Parathyroid adenoma (tissue), 2 donors: ENCODE measurements around the gene GGN.

Source experiments
- H2AFZ ChIP-seq: fragments of 300-600 bp; sonication (generic); one replicate; pipeline ENCODE4 v1.7.0; 2017; ENCODE audit warnings: antibody characterized with exemption, mild to moderate bottlenecking
- H3K27ac ChIP-seq: fragments of 300-600 bp; sonication (generic); one replicate; pipeline ENCODE4 v1.7.0; 2017
- H3K27me3 ChIP-seq: fragments of 300-600 bp; sonication (generic); one replicate; pipeline ENCODE4 v1.7.0; 2017; ENCODE audit warnings: low read length; ENCODE audit not compliant: control insufficient read depth, insufficient read depth
- H3K36me3 ChIP-seq: fragments of 300-600 bp; sonication (generic); one replicate; pipeline ENCODE4 v1.7.0; 2017; ENCODE audit warnings: low read length; ENCODE audit not compliant: control insufficient read depth, insufficient read depth
- H3K4me1 ChIP-seq: fragments of 300-600 bp; sonication (generic); one replicate; pipeline ENCODE4 v1.7.0; 2017; ENCODE audit warnings: control low read depth
- H3K4me2 ChIP-seq: fragments of 300-600 bp; sonication (generic); one replicate; pipeline ENCODE4 v1.7.0; 2017; ENCODE audit warnings: low read length
- H3K4me3 ChIP-seq: fragments of 300-600 bp; sonication (generic); one replicate; pipeline ENCODE4 v1.7.0; 2017; ENCODE audit warnings: low read depth, low read length
- H3K79me2 ChIP-seq: fragments of 300-600 bp; sonication (generic); one replicate; pipeline ENCODE4 v1.7.0; 2017; ENCODE audit warnings: control low read depth
- H3K9ac ChIP-seq: fragments of 300-600 bp; sonication (generic); one replicate; pipeline ENCODE4 v1.7.0; 2017; ENCODE audit warnings: mild to moderate bottlenecking
- H3K9me3 ChIP-seq: fragments of 300-600 bp; sonication (generic); one replicate; pipeline ENCODE4 v1.7.0; 2017; ENCODE audit warnings: low read length; ENCODE audit not compliant: control insufficient read depth
- TF ChIP-seq, protein P1 (sequence below): fragments of 300-600 bp; sonication (generic); IDR thresholded peaks from one replicate; pipeline ENCODE4 v1.7.0; 2017; ENCODE audit warnings: antibody characterized with exemption, mild to moderate bottlenecking
- donor health status: primary hyperparathyroidism.

The GGN gene

DNA sequence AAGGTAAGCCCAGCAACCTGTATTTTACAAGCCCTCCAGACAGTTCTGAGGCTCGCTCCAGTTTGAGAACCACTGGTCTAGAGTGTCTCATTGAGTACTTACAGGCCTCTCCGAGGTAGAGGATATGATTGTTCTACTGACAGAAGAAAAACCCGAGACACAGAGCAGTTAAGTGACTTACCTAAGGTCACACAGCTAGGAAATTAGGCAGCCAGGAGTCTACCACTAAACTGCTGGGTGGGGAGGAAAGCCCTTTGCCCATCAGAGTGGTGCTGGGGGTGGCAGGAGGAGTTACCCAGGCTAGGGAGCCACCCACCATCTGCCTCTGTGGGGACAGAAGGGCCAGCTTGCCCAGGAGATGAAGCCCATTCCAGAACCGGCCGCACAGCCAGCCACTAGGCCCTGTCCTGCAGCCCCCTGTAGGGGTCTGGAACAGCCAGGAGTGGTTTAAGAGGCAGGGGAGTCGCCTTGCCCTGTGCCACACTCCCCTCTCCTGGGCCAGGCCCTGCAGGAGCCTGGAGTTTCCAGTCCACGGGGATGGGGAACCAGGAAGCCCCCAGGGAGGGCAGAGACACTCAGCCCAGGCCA lies 37.5 kb upstream of the GGN start:
- Histone ChIP-seq H3K4me1 (no peaks in the 10 kb centered on the region), H3K27ac (no peak overlapping the region), H3K4me2 (no peak overlapping the region), H3K9ac (no peak overlapping the region), H3K79me2 (no peaks in the 10 kb centered on the region), H2AFZ (no peak overlapping the region), H3K27me3 (no peaks in the 10 kb centered on the region), H3K4me3 (no peak overlapping the region), H3K9me3 (no peaks in the 10 kb centered on the region), H3K36me3 (no peaks in the 10 kb centered on the region)
- TF ChIP-seq, protein P1, sequence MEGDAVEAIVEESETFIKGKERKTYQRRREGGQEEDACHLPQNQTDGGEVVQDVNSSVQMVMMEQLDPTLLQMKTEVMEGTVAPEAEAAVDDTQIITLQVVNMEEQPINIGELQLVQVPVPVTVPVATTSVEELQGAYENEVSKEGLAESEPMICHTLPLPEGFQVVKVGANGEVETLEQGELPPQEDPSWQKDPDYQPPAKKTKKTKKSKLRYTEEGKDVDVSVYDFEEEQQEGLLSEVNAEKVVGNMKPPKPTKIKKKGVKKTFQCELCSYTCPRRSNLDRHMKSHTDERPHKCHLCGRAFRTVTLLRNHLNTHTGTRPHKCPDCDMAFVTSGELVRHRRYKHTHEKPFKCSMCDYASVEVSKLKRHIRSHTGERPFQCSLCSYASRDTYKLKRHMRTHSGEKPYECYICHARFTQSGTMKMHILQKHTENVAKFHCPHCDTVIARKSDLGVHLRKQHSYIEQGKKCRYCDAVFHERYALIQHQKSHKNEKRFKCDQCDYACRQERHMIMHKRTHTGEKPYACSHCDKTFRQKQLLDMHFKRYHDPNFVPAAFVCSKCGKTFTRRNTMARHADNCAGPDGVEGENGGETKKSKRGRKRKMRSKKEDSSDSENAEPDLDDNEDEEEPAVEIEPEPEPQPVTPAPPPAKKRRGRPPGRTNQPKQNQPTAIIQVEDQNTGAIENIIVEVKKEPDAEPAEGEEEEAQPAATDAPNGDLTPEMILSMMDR: no peak

DNA sequence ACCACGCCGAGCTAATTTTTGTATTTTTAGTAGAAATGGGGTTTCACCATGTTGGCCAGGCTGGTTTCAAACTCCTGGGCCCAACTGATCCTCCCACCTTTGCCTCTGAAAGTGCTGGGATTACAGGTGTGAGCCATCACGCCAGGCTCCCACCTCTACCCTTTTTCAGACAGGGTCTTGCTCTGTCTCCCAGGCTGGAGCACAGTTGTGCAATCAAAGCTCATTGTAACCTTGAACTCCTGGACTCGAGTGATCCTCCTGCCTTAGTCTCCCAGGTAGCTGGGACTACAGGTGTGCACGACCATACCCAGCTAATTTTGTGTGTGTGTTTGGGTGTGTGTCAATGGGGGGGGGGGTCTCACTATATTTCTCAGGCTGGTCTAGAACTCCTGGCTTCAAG lies 36.4 kb upstream of the GGN start:
- TF ChIP-seq, protein P1: no peak
- no peaks in the 10 kb centered on the region for H3K27me3 ChIP-seq
- no peaks in the 10 kb centered on the region for H3K4me1 ChIP-seq
- H3K36me3 ChIP-seq: no peaks in the 10 kb centered on the region
- no peaks in the 10 kb centered on the region for H3K79me2 ChIP-seq
- no peak overlapping the region for H3K9ac ChIP-seq
- no peaks in the 10 kb centered on the region for H3K9me3 ChIP-seq
- H2AFZ ChIP-seq: no peak overlapping the region
- no peak overlapping the region for H3K4me2 ChIP-seq
- H3K27ac ChIP-seq: no peak overlapping the region
- H3K4me3 ChIP-seq: no peak overlapping the region

DNA sequence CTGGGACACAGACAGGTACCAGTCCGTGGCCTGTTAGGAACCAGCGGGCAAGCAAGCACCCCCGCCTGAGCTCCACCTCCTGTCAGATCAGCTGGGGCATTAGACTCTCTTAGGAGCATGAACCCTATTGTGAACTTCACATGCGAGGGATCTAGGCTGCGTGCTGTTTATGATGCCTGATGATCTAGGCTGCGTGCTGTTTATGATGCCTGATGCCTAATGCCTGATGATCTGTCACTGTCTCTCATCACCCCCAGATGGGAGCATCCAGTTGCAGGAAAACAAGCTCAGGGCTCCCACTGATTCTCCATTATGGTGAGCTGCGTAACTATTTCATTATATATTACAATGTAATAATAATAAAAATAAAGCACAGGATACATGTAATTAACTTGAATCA lies 34.6 kb upstream of the GGN start:
- Histone ChIP-seq H3K36me3 (no peaks in the 10 kb centered on the region), H3K9ac (no peak overlapping the region), H2AFZ (no peak overlapping the region), H3K79me2 (no peaks in the 10 kb centered on the region), H3K4me1 (peaks cover 3% of the 10 kb centered on the region), H3K27me3 (no peaks in the 10 kb centered on the region), H3K4me2 (no peak overlapping the region), H3K9me3 (no peaks in the 10 kb centered on the region), H3K27ac (no peak overlapping the region), H3K4me3 (no peak overlapping the region)
- TF ChIP-seq, protein P1: no peak

DNA sequence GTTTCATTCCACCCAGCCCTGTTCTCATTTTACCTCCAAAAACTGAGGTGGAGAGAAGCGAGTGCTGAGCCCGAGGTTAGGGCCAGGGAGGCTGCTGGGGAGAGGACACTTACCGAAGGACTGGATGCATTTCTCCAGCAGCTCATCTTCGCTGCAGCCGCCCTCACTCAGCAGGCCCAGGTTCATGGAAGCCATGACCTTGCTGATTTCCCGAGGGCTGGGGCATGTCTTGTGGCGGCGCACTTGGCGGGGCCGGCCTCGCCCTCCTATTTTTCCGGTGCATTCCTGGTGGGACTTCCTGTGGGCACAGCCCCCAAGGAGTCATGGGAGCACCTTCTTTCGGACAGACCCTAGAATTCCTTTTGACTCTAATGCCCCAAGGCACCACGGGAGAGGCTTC lies 34.0 kb upstream of the GGN start:
- H3K4me2 ChIP-seq: no peak overlapping the region
- peaks cover 3% of the 10 kb centered on the region for H3K4me1 ChIP-seq
- no peaks in the 10 kb centered on the region for H3K9me3 ChIP-seq
- H3K79me2 ChIP-seq: no peaks in the 10 kb centered on the region
- H3K27ac ChIP-seq: no peak overlapping the region
- H3K4me3 ChIP-seq: no peak overlapping the region
- no peaks in the 10 kb centered on the region for H3K36me3 ChIP-seq
- no peaks in the 10 kb centered on the region for H3K27me3 ChIP-seq
- H2AFZ ChIP-seq: no peak overlapping the region
- TF ChIP-seq, protein P1: no peak
- H3K9ac ChIP-seq: no peak overlapping the region

DNA sequence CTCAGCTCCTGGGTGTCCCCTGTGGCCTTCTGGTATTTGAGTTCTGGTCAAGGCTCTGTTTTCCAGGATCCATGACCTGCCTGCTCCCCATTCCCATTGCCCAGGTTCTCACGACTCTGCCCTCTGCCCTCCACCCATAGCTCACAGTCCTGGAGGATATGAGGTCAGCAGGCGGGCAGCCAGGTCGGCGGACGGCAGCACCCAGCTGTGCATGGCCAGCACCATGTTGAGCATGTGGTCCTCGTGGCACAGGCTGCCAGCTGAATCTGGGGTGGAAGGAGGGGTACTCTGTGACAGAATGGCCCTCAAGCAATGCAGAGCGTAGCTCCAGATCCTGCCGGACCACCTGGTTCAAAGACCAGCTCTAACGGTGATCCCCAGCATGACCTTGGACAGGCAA lies 33.1 kb upstream of the GGN start:
- Histone ChIP-seq H3K79me2 (no peaks in the 10 kb centered on the region), H3K27ac (no peak overlapping the region), H2AFZ (no peak overlapping the region), H3K4me1 (peaks cover 3% of the 10 kb centered on the region), H3K9ac (no peak overlapping the region), H3K4me3 (no peak overlapping the region), H3K9me3 (no peaks in the 10 kb centered on the region), H3K27me3 (no peaks in the 10 kb centered on the region), H3K36me3 (no peaks in the 10 kb centered on the region), H3K4me2 (no peak overlapping the region)
- TF ChIP-seq, protein P1: no peak
